NCI-H226 (cell line): ENCODE results near the gene RPL10.

ENCODE experiments used
- DNase-seq: peaks from one replicate; pipeline ENCODE4 v3.0.0-alpha.2; 2015

RPL10 gene

DNA sequence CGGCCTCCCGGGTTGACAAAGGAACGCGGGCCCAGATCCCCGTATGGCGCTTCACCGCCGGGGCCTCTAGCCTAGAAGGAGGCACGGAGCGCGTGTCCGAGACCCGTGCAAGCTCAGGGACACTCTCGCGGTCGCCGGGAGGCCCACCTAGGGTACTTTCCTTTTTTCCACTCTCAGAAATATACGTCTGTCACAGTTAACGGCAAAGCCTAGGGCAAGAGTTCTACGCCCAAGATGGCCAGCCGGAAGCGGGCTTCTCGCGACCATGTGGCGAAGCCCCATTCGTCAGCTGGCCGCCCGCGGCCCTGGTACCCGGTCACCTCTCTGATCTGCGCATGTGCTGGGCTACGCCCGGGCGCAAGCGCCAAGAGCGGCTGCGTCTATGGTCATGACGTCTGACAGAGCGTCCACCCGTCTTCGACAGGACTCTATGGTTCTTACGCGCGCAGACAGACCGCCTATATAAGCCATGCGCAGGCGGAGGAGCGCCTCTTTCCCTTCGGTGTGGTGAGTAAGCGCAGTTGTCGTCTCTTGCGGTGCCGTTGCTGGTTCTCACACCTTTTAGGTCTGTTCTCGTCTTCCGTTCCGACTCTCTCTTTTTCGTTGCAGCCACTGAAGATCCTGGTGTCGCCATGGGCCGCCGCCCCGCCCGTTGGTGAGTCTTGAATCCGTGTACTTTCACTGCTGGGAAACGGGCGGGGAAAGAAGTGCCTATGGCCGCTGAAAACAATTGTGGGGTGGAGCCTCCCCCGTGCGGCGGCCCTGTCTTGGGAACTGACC lies at the start of gene RPL10:
Gene RPL10 (plus strand): TSS at position 490 of the 780 bp plus-strand sequence. CDS start 143 bp downstream, at position 633.
- peak; percentile 92 for DNase-seq

DNA sequence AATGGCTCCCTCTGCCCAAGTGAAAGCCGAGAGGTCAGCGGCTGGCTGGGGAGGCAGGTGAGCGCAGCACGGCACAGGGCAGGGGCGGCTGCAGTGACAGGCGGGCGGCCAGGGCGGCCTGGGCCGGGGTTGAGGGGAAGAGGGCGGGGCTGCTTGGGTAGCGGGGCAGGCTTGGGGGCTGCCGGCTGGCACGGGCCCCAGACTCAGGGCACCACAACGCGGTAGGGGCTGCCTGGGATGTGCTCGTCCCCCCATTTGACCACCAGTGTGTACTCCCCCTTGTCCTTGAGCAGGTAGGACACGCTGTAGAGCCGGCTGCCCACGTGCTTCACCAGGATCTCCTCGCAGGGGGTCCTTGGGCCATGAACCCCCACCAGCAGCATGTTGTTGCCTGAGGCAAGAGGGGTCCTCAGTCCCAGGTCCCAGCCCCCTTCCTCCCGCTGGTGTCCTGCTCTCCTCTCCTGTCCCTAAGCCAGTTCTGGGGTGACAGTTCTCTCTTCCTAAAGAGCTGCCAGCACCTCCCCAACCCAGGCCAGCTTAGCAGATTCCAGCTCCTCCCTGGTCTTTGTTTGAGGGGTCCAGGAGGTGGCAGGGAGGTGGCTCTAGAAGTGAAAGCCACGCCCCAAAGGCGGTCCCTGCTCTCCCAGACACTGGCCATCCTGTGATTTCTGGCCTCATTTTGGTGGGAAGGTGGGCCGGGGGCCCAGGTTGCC lies 49.4 kb upstream of the RPL10 start:
- no peak for DNase-seq

DNA sequence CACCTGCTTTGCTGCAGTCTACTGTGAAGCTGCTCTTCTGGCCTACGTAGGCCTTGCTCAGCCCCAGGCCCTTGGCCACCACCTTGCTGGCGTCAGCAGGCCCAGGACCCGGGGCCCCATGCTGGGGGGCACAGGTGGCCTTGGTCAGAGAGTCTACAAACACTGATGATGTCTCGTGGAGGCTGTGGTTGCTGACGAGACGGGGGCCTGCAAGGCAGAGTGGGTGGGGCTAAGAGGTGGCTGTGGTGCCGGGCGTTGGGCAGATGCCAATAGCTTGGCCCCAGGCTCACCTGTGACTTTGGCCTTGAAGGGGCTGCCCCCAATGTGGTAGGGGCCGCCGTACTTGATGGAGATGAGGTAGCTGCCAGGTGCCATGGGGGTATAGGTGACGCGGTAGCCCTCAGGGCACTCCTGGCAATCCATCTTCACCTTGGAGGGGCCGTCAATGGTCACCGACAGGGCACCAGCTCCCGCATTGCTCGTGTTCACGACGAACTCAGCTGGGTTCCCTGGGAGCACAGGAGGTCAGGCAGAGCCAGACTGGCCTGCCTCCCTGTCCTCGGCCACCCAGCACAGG lies 48.7 kb upstream of the RPL10 start:
- DNase-seq: no peak

DNA sequence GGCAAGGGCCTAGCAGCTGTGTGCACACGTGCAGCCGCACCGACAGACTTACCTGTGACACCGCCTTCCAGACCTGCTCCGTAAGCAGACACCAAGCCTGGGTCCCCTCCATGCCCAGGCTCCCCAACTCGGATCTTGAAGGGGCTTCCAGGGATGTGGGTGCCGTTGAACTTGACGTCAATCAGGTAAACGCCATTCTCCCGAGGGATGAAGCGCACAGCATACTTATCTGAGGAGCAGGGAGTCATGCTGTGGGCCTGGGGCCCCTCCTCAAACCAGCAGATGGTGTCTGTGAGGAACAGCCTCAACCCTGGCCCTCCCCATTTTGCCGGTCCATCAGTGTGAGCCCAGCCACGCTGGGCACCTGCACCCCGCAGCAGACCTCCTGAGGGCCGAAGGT lies 48.2 kb upstream of the RPL10 start:
- DNase-seq: no peak

DNA sequence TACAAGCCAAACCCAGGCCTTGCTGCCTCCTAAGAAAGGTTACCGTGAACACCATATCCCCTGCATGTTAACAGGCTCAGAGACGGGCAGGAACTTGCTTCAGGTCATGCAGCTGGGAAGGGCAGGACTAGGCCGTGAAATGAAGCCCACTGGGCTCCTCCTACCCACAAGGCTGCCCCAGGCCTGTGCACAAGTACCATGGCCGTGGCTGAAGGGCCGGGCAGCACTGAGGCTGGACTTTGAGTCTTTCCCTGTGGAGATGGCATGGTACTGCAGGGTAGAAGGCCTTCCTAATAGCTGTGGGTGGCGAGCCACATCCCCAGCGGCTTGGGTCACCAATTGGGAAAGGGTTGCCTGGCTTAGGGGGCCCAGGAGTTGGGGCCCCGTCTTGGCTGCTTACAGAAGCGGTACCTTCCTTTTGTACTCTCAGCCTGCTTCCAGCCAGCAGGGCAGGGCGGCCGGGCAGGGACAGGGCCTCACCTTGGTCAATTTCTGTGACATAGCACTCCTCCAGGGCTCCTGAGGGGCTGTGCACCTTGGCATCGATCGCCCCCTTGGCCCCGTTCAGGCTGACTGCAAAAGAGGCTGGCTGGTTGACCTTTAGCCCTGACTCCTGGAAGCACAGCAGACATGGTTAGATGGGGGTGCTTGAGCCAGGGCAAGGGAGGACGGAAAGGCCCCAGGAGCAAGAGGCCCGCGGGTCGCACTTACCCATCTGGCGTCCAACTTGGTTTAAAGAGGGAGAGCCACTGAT lies 47.6 kb upstream of the RPL10 start:
- no peak for DNase-seq

DNA sequence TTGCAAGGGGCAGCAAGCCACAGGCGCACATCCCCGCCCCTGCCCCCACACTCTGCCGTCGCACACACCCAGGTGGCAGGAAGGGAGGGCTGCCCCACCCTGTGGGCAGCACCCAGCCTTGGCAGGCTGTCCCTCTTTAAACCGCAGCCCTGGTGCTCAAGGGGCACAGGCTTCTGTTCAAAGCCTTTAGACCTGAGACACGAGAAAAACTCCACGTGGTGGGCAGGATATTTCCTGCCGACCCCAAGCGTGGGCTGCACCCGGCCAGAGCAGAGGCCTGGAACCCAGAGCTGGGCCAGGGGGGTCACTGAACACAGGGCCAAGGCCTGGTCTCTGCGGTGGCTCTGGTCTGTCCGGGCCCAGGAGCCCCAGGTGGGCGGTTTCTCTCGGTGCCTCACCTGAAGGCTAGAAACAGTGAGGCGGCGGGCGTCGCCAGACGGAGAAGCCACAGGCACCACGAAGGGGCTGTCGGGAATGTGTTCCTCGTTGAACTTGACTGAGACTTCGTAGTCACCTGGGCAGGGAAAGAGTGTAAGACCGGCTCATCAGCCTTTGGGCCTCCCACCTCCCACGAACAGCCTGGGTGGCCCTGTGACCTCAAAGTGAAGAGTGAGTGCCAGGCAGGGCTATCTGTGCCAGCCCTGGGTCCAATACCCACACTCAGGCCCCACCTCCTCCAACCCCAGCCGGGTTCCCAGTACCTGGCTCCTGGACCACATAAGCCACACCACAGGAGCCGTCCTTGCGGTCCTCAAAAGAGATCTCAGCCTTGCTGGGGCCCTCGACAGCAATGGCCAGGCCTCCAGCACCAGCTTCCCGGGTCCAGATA lies 46.8 kb upstream of the RPL10 start:
- no peak for DNase-seq

DNA sequence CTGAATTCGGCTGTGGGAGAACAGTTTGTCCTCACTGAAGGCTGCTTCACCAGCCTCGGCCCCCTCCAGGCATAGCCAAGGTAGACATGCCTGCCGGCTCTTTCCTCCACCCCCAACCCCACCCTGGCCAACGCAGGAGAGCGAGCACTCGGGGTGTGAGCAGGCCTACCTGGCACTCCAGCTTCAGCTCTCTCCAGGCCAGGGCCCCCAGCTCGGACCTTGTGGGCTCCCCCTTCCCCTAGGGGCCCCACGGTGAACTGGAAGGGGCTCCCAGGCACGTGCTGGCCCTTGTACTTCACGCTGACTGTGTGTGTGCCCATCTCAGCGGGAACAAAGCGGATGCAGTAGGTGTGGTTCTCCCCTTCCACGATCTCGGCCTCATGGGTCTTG lies 46.2 kb upstream of the RPL10 start:
- no peak for DNase-seq

DNA sequence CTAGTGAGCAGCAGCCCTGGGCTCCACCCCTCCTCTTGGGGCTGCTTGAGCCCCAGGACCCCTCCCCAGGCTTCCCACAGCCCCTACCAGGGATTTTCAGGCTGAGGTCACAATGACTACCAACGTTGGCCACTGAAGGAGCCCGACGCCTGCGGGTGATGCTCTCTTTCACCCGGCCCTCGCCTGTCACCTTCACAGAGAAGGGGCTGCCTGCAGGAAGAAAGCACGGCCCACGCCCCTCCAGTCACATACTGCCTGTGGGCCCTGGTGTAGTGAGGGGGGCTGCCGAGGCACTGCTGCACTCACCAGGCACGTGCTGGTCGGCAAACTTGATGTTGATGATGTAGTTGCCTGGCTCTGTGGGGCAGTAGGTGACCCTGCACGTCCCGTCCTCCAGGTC lies 45.7 kb upstream of the RPL10 start:
- DNase-seq: no peak

DNA sequence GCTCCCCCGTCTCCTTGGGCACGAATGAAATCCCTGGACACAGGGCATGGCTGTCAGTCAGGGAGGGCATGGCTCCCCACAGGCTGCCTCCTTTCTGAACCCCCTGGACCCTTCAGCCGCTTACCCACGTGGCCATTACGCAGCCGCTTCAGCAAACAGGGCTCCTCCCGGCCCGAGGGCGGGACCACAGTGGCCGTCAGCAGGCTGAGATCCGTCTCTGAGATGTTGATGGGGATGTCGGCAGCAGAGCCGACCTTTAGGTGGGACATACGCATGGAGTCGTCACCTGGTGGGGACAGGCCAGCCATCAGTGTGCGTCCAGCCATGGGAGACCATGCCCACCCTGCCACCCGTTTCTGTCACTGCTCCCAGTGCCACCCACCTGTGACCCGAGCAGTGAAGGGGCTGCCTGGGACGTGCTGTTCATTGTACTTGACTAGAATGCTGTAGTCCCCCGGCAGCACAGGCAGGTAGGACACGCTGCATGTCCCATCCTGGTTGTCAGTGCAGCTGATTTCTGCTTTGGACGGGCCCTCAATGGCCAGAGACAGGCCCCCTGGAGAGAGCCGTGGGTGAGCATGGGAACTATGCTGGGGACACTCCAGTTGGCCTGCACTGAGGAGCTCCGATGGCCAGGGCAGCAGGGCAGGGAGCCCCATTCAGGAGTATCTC lies 44.9 kb upstream of the RPL10 start:
- no peak for DNase-seq

DNA sequence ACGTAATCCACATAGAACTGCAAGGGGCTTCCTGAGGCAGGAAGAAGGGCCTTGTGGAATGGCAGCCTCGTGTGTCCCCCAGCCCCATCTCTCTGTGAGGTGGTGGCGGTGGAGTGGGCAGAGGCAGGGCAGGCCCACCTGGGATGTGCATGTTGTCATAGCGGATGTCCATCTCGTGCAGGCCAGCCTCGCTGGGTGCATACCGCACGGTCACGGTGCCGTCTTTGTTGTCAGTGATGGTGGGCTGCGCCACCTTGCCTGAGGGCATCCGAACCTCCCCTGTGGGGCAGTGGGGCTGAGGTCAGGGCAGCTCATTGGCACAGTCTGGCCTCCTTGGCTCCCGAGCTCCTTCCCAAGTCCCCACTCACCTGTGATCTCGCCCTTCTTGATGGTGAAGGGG lies 44.2 kb upstream of the RPL10 start:
- DNase-seq: no peak

DNA sequence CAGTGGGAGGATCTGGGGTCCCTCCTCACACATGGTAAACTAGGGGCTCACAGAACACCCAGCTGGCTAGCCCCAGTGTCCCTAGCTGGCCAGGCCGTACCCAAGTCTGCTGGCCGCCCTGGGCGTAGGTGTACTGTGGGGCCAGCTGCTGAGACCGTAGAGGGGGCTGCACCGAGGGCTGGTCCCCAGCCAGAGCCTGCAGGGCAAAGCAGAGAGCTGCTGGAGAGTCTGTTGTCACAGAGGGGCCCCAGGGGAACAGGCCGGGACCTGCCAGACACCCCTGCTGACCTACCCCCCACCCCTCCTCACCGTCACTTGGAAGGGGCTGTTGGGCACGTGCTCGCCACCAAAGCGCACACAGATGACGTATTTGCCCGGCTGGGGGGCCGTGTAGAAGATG lies 43.7 kb upstream of the RPL10 start:
- no peak for DNase-seq

DNA sequence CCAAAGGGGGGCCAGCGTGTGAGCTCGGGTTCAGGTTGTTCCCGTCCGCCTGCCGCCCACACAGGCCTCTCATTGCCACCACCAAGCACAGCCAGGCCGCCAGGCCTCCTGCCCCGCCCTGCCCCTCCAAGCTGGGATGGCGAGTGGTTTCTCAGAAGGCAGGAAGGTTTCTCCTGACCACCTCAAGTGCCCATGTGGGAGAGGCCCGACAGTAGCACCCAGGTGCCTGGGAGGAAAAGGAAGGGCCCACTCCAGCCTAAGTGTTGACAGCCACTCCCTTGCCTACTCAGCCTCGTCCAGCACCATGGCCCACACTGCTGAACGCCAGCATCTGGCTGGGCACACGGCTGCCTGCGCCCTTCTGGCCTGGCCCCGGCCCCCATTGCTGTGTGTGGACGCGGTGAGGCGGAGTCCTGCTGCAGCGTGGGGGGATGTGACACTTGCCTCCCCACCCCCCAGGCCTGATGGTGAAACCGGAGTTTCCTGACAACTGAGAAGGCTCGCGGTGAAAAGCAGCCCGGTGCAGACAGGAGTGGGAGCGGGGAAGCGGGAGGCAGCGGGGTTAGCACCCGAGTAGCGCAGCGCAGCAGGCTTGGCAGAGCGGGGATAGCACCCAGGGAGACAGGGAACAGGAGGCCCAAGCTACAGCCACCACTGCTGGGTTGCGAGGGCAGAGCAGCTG lies 42.9 kb upstream of the RPL10 start:
- DNase-seq: no peak

DNA sequence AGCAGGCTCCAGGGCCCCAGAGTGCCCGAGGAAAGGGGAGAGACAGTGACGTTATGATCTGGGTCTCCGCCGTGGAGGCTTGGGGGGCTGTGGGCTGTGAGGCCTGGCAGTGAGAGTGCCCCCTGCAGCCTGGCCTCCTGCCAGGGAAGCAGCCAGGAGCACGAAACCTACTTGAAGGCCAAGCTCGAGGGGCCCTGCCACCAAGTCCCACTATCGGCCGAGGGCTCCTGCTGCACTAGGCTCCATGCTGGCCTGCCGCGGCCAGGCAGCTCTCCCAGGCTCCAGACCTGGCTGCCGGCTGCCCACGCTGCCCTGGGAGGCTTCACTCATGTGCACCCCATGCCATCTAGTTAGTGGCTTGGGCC lies 42.4 kb upstream of the RPL10 start:
- DNase-seq: no peak

DNA sequence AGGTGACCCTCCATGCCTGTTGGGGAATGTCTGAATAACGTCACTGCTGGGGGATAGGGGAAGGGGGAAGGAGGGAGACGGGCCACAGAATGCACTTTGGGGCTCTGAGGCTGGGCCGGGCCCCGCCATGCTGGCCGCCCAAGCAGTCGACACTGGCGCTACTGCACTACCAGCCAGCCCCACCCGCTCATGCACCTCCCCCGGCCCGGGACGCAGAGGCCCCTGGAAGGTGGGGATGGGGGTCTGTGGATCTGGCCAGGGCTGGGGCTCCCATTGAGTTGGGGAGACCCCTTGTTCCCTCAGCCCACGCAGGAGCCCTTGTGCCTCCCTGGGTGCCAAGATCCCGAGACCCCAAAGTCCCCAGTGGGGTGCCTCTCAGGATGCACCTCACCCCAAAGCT lies 41.6 kb upstream of the RPL10 start:
- no peak for DNase-seq

DNA sequence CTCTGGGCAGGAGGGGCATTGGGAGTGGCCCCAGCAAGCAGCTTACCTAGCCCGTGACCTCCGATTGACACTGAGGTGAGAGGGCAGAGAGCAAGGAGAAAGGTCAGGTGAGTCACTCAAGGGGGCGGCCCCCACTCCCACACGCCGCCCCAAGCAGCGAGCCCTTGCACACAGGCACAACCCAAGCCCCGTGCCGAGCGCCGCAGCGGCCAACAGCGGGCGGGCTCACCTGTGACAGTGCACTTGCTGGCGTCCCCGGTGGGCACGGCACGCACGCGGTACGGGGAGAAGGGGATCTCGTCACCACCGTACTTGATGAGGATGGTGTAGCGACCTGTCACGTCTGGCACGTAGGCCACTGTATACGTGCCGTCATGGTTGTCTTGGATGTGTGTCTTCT lies 41.0 kb upstream of the RPL10 start:
- no peak for DNase-seq

DNA sequence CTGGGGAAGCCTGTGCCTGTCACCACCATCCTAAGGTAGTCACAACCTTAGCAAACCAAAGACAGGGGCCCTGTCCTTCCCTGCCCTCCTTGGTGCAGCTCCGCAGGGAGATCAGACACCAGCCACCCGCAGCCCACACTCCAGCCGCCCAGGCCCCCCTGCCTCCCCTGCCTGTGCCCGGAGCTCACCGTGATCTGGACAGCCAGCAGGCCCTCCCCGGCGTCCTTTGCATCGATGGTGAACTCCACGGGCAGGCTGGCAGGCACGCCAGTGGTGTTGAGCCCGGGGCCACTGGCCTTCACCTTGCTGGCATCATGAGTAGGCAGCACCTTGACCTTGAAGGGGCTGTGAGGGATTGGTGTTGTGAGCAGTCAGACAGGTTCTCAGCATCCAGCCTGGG lies 40.2 kb upstream of the RPL10 start:
- DNase-seq: no peak

DNA sequence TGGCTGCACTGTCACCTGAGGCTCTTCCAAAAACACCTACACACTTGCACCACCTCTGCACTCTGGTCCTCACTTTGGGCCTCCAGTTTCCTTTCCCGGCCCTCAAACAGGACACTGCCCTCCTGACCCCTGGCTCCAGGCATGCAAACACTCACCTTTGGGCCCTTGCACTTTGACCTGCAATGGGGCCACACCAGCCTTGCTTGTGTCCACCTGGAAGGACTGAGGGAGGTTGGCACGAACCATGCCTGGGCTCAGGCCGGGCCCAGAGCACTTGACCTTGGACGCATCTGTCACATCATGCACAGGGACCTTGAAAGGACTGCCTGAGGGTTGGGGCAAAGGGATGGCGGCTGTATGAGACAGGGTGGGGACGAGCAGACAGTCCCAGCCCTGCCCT lies 39.3 kb upstream of the RPL10 start:
- DNase-seq: no peak

DNA sequence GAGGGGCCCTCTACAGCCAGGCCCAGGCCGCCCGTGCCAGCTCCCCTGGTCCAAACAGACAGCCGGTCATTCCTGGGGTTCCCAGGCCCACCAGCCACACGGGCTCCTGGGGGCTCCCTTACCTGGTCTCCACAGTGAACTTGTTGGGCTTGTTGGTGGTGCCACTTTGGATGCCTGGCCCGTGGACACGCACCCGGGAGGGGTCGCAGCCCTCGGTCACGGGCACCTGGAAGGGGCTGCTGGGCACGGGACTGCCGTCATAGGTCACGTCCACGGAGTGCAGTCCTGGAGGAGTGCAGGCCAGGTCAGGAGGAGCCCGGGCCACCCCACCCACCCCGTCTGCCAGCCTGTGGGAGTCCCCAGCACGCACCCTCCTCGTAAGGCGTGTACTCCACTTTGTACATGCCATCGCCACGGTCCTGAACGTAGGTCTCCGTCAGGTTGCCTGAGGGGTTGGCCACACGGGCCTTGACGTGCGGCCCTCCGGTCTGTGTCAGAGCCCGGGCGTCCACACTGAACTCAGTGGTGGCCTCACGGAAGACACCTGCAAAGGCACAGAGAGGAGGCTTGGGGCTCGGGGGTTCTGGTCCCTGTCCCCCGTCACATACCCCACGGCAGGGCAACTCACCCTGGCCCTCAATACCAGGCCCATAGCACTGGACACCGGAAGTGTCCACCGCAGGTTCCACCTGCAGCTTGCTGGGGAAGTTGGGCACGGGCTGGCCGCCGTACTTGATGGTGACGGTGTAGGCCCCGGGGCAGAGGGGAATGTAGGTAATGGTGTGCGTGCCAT lies 38.6 kb upstream of the RPL10 start:
- DNase-seq: no peak

DNA sequence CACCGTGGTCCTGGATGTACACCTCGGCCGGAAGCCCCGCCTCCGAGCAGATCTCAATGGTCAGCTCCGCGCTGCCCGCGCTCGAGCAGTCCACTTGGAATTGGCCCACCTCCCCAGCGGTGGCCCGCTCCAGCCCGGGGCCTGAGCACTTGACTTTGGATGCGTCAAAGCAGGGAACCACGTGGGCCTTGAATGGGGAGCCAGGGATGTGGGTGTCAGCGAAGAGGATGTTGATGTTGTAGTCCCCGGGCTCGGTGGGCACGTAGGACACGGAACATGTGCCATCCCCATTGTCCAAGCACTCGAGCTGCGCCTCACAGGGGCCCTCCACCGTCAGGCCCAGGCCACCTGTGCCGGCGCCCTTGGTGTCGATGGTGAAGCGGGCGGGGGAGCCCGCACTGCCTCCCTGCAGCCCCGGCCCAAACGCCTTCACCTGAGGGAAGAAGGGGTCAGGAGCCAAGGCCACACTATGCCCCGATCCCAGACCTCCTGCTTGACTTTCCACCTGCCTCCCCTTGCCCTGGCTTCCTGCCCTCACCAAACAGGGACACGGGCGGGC lies 37.9 kb upstream of the RPL10 start:
- DNase-seq: no peak

DNA sequence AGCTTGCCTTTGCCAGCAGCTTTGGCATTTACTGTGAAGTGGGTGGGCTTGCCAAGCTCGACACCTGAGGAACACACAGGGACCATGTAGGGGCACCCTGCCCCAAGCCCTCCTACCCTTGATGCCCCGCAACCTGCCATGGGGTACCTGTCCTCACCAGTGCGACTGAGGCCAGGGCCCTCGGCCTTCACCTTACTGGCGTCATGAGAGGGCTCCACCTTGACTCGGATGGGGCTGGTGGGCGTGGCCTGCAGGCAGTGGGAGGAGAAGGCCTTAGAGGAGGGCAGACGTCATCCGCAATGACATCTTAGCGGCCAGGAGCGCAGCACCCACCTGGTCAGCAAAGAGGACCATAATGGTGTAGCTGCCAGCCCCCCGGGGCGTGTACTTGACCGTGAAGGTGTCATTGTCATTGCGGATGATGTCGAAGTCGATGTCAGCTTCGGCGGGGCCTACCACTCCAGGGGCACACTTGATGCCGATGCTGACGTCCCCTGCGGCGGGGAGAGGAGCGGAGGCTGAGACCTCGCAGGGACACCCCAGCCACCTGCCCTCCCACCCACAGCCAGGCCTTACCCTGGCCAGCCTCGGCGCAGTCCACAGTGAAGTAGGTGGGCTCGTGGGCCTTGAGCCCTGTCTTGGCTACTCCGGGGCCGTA lies 36.0 kb upstream of the RPL10 start:
- DNase-seq: no peak
